ENCODE data around the gene GLS. TPM values are rescaled to one million over a fixed set of nuclear protein-coding genes. Genes with fewer than 3 reads are reported as not detected.

GLS gene
- total RNA-seq, 3 donors from 2014 or later (not counting 1 experiment from before 2014, with no cell fraction given) = 279 to 322 (median 285) TPM

- peaks cover 77% of the 10 kb centered on the region for H3K36me3 Mint-ChIP-seq
- no peak for ATAC-seq
- Histone ChIP-seq H3K27ac (ENCODE audit: low read length) (no peak overlapping the region), H3K9me3 (ENCODE audit: control insufficient read depth, insufficient read depth, low read length) (peaks cover 5% of the 10 kb centered on the region), H3K4me3 (ENCODE audit: low read length) (no peak overlapping the region), H3K36me3 (ENCODE audit: control insufficient read depth, insufficient read depth, low read length) (peaks cover 96% of the 10 kb centered on the region), H3K27me3 (ENCODE audit: control insufficient read depth, insufficient read depth, low read length) (no peaks in the 10 kb centered on the region), H3K4me1 (ENCODE audit: control insufficient read depth, insufficient read depth, low read length) (no peaks in the 10 kb centered on the region)
- H3K4me3 Mint-ChIP-seq = no peak overlapping the region
- WGBS (ENCODE audit: insufficient coverage) = 89% methylated on average over 1 of the region's 3 CpGs
- H3K9me3 Mint-ChIP-seq = no peaks in the 10 kb centered on the region
- no peaks in the 10 kb centered on the region for H3K27me3 Mint-ChIP-seq (ENCODE audit: low read depth in 2 of 2)
- H3K4me1 Mint-ChIP-seq = peaks cover 13 to 29% of the 10 kb centered on the region in 2 donors
- DNase-seq = no peak
- intact Hi-C loops (cut with micrococcal nuclease) = no loop called here
- TF ChIP-seq, protein P1, sequence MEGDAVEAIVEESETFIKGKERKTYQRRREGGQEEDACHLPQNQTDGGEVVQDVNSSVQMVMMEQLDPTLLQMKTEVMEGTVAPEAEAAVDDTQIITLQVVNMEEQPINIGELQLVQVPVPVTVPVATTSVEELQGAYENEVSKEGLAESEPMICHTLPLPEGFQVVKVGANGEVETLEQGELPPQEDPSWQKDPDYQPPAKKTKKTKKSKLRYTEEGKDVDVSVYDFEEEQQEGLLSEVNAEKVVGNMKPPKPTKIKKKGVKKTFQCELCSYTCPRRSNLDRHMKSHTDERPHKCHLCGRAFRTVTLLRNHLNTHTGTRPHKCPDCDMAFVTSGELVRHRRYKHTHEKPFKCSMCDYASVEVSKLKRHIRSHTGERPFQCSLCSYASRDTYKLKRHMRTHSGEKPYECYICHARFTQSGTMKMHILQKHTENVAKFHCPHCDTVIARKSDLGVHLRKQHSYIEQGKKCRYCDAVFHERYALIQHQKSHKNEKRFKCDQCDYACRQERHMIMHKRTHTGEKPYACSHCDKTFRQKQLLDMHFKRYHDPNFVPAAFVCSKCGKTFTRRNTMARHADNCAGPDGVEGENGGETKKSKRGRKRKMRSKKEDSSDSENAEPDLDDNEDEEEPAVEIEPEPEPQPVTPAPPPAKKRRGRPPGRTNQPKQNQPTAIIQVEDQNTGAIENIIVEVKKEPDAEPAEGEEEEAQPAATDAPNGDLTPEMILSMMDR (IDR thresholded peaks at IDR 0.05) = no peak
- H3K27ac Mint-ChIP-seq = peak overlapping the region; percentile 17 to 65
Measured at GRCh38 chr2:191001624-191002023, 121.0 kb downstream of the GLS start.

DNA sequence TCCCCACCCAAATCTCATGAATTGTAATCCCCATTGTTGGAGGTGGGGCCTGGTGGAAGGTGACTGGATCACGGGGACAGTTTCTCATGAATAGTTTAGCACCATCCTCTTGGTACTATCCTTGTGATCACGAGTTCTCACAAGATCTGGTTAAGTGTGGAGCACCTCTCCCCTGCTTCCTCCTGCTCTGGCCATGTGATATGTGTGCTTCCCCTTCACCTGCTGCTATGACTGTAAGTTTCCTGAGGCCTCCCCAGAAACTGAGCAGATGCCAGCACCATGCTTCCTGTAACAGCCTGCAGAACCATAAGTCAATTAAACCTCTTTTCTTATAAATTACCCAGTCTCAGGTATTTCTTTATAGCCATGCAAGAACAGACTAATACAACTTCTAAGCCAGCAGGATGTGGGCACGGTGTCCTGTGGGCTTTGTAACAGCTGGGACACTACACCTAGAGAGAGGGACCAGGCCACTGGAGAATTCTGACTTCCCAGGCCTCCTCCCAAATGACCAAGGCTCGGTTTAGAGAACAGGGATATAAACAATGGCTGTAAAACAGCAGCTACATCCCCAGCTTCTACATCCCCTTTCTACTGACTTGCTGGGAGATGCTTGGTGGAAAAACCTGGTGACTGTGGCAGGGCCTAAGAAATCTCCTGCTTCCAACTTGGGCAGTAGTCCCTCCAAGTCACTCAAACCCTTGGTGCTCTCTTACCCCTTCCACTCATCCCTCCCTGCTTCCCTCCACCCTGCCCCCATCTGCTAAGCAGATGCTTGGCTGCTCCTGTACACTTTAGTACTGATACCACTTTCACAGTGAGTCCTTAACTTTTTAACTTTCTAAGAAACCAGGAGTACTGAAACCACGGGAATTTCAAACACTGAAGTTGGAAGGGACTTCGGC lies 123.0 kb downstream of the GLS start:
- Histone ChIP-seq H3K36me3 (ENCODE audit: control insufficient read depth, insufficient read depth, low read length) (peaks cover 95% of the 10 kb centered on the region), H3K4me1 (ENCODE audit: control insufficient read depth, insufficient read depth, low read length) (no peaks in the 10 kb centered on the region), H3K9me3 (ENCODE audit: control insufficient read depth, insufficient read depth, low read length) (peaks cover 5% of the 10 kb centered on the region), H3K27me3 (ENCODE audit: control insufficient read depth, insufficient read depth, low read length) (no peaks in the 10 kb centered on the region), H3K4me3 (ENCODE audit: low read length) (no peak overlapping the region), H3K27ac (ENCODE audit: low read length) (no peak overlapping the region)
- peaks cover 11 to 28% of the 10 kb centered on the region in 2 donors for H3K4me1 Mint-ChIP-seq
- DNase-seq (no peak), ATAC-seq (no peak)
- 95% methylated on average over 6 of the region's 6 CpGs for WGBS (ENCODE audit: insufficient coverage)
- no peaks in the 10 kb centered on the region for H3K27me3 Mint-ChIP-seq (ENCODE audit: low read depth in 2 of 2)
- TF ChIP-seq, protein P1 (IDR thresholded peaks at IDR 0.05) = no peak
- H3K9me3 Mint-ChIP-seq = no peaks in the 10 kb centered on the region
- H3K27ac Mint-ChIP-seq = peak overlapping the region; percentile 17 to 37
- no peak overlapping the region for H3K4me3 Mint-ChIP-seq
- peaks cover 71% of the 10 kb centered on the region for H3K36me3 Mint-ChIP-seq
- intact Hi-C loops (cut with micrococcal nuclease) = no loop called here

DNA sequence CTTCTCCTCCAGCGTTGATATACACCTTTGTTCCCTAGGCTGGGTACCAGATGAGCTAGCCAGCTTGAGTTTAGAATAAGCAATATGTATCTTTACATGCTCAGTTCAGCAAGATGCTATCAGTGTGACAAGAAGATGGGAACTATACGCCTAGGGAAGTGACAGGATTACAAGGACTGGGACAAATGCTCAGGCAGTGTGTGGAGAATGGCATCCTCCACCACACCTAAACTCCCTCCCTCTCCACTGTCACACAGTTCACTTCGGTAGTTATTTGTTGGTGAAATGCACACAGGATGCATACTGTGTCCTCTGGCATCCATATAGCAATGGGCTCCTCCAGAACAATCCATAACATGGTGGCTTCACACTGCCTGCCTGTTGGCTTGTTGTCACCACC lies 125.7 kb downstream of the GLS start:
- Mint-ChIP-seq H3K27me3 (ENCODE audit: low read depth in 2 of 2) (no peaks in the 10 kb centered on the region), H3K36me3 (peaks cover 56% of the 10 kb centered on the region), H3K9me3 (no peaks in the 10 kb centered on the region), H3K27ac (no peak overlapping the region), H3K4me3 (no peak overlapping the region), H3K4me1 (peaks cover 20 to 22% of the 10 kb centered on the region in 2 donors)
- intact Hi-C loops (cut with micrococcal nuclease) = no loop called here
- 79% methylated on average over 2 of the region's 3 CpGs for WGBS (ENCODE audit: insufficient coverage)
- Histone ChIP-seq H3K4me1 (ENCODE audit: control insufficient read depth, insufficient read depth, low read length) (peaks cover 6% of the 10 kb centered on the region), H3K36me3 (ENCODE audit: control insufficient read depth, insufficient read depth, low read length) (peaks cover 90% of the 10 kb centered on the region), H3K27ac (ENCODE audit: low read length) (no peak overlapping the region), H3K9me3 (ENCODE audit: control insufficient read depth, insufficient read depth, low read length) (peaks cover 5% of the 10 kb centered on the region), H3K27me3 (ENCODE audit: control insufficient read depth, insufficient read depth, low read length) (no peaks in the 10 kb centered on the region), H3K4me3 (ENCODE audit: low read length) (no peak overlapping the region)
- DNase-seq (no peak), ATAC-seq (no peak)
- TF ChIP-seq, protein P1 (IDR thresholded peaks at IDR 0.05) = no peak
